CD4-positive, alpha-beta T cell treated with Interleukin-12 subunit alpha and Interleukin-12 subunit beta, for 1 hour (primary cell): Measurements from ENCODE around the gene SPECC1.
A peak's percentile ranks its signal among the peaks of the same experiment; 100 is the strongest.
"Not testable (repeated sequence)": the region's sequence is repeated elsewhere in the genome, so short reads cannot be mapped to it uniquely, and the experiment has no call there.

Source experiments
- DNase-seq: peaks from one replicate; pipeline ENCODE4 v3.0.0-alpha.2; 2020

SPECC1 gene

GRCh38 chr17:20012017-20012536 is 2.9 kb downstream of the SPECC1 start:
- DNase-seq, result no peak

- DNase-seq, result not testable (repeated sequence)
These were observed 7.4 kb downstream of the SPECC1 start for GRCh38 chr17:20016475-20016992.

GRCh38 chr17:20022701-20023100 is 13.5 kb downstream of the SPECC1 start:
- no peak for DNase-seq

- DNase-seq, result no peak
These were observed 17.8 kb downstream of the SPECC1 start for GRCh38 chr17:20026960-20027359.

- DNase-seq, result no peak
These were observed 19.3 kb downstream of the SPECC1 start for GRCh38 chr17:20028443-20028842.

- no peak for DNase-seq
These were observed 23.5 kb downstream of the SPECC1 start for GRCh38 chr17:20032636-20033035.

GRCh38 chr17:20033415-20033814 is 24.3 kb downstream of the SPECC1 start:
- no peak for DNase-seq

- no peak for DNase-seq
These were observed 26.3 kb downstream of the SPECC1 start for GRCh38 chr17:20035501-20035900.

- DNase-seq, result not testable (repeated sequence)
These were observed 28.1 kb downstream of the SPECC1 start for GRCh38 chr17:20037286-20037685.

- DNase-seq, result no peak
These were observed 29.9 kb downstream of the SPECC1 start for GRCh38 chr17:20039037-20039436.

GRCh38 chr17:20040216-20040615 is 31.1 kb downstream of the SPECC1 start:
- DNase-seq, result no peak

GRCh38 chr17:20043021-20043420 is 33.9 kb downstream of the SPECC1 start:
- peak; percentile 24 for DNase-seq

- no peak for DNase-seq
These were observed 36.3 kb downstream of the SPECC1 start for GRCh38 chr17:20045476-20045875.

GRCh38 chr17:20046629-20047028 is 37.5 kb downstream of the SPECC1 start:
- no peak for DNase-seq

GRCh38 chr17:20051624-20052023 is 42.5 kb downstream of the SPECC1 start:
- no peak for DNase-seq

- no peak for DNase-seq
These were observed 44.3 kb downstream of the SPECC1 start for GRCh38 chr17:20053361-20053964.

- no peak for DNase-seq
These were observed 50.6 kb downstream of the SPECC1 start for GRCh38 chr17:20059728-20060188.

GRCh38 chr17:20063665-20064648 is 54.8 kb downstream of the SPECC1 start:
- DNase-seq, result no peak

- no peak for DNase-seq
These were observed 57.1 kb downstream of the SPECC1 start for GRCh38 chr17:20066253-20066652.

- no peak for DNase-seq
These were observed 58.6 kb downstream of the SPECC1 start for GRCh38 chr17:20067711-20068110.

GRCh38 chr17:20068445-20068844 is 59.3 kb downstream of the SPECC1 start:
- no peak for DNase-seq

GRCh38 chr17:20071824-20072691 is 62.9 kb downstream of the SPECC1 start:
- no peak for DNase-seq

GRCh38 chr17:20072692-20072992 is 63.5 kb downstream of the SPECC1 start:
- no peak for DNase-seq
